Activated naive CD8-positive, alpha-beta T cell treated with anti-CD3 and anti-CD28 coated beads for 36 hours (primary cell): ENCODE measurements around the gene TBC1D32. TPM values are rescaled to one million over a fixed set of nuclear protein-coding genes. Genes with fewer than 3 reads are reported as not detected.
"Not testable (repeated sequence)": the region's sequence is repeated elsewhere in the genome, so short reads cannot be mapped to it uniquely, and the experiment has no call there.

Source experiments
- DNase-seq: peaks from one replicate; pipeline ENCODE4 v3.0.0; 2021
- H3K27ac Mint-ChIP-seq: one replicate; pipeline ENCODE4 v1.8.0; 2022; ENCODE audit warnings: mild to moderate bottlenecking, moderate library complexity, mixed read lengths
- H3K27me3 Mint-ChIP-seq: one replicate; pipeline ENCODE4 v1.8.0; 2022; ENCODE audit warnings: mild to moderate bottlenecking, mixed read lengths
- H3K36me3 Mint-ChIP-seq: one replicate; pipeline ENCODE4 v1.8.0; 2021; ENCODE audit warnings: mild to moderate bottlenecking, mixed read lengths
- H3K4me1 Mint-ChIP-seq: one replicate; pipeline ENCODE4 v1.8.0; 2021; ENCODE audit warnings: mixed read lengths
- H3K4me3 Mint-ChIP-seq: one replicate; pipeline ENCODE4 v1.8.0; 2022; ENCODE audit warnings: mild to moderate bottlenecking, moderate library complexity, mixed read lengths
- H3K9me3 Mint-ChIP-seq: one replicate; pipeline ENCODE4 v1.8.0; 2022; ENCODE audit warnings: mixed read lengths
- total RNA-seq, 2 experiments: library from RNA; stranded (reverse); gene quantifications; one replicate each; pipeline ENCODE4 v1.2.3, GENCODE V29; 2021

Gene TBC1D32
- total RNA-seq, 2 experiments from 2014 or later: 6.7 to 7.0 TPM

DNA sequence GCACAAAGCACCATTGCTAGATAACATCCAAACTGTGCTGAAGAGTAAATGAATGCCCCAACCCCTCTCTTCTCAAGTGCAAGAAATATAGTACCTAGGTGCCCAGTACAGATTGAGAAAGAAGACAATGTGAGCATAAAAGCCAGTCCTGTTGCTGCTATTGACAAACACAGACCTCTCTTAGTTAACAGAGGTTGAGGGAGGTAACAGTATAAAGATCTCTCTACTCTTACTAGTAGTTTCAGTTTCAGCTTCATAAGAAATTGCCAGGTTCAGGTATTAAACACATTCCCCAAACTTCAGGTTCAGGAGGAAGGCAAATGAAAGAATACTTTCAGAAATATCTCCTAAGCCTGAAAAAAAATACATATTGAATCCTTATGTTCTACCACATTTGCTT, 31.4 kb downstream of the TBC1D32 start:
- Mint-ChIP-seq H3K27ac (no peak overlapping the region), H3K36me3 (peaks cover 10% of the 10 kb centered on the region), H3K27me3 (no peaks in the 10 kb centered on the region), H3K9me3 (peaks cover 3% of the 10 kb centered on the region), H3K4me3 (no peak overlapping the region), H3K4me1 (peaks cover 4% of the 10 kb centered on the region)
- no peak for DNase-seq

- H3K27ac Mint-ChIP-seq, H3K4me3 Mint-ChIP-seq, H3K27me3 Mint-ChIP-seq, H3K9me3 Mint-ChIP-seq, DNase-seq, H3K4me1 Mint-ChIP-seq: not testable (repeated sequence)
- peaks cover 14% of the 10 kb centered on the region for H3K36me3 Mint-ChIP-seq
Observed at GRCh38 chr6:121301156-121301555, 33.1 kb downstream of the TBC1D32 start.

DNA sequence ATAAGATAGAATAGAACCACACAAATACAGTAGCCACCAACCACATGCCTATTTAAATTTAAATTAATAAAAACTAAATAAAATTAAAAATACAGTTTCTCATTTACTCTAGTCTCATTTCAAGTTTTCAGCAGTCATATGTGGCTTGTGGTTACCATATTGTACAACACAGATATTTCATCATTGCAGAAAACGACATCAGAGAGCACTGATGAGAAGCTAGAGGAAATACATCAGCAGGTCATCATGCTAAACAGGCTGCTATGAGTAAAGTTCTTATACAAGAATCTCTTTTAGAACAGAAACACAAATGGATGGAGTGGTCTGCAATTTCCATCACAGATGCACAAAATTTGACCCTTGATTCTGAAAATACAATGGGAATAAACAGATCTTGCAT, 36.6 kb downstream of the TBC1D32 start:
- Mint-ChIP-seq H3K27me3 (no peaks in the 10 kb centered on the region), H3K27ac (no peak overlapping the region), H3K36me3 (peaks cover 14% of the 10 kb centered on the region), H3K4me1 (peaks cover under 1% of the 10 kb centered on the region), H3K9me3 (peaks cover 3% of the 10 kb centered on the region), H3K4me3 (no peak overlapping the region)
- DNase-seq: no peak

- Mint-ChIP-seq H3K9me3 (peaks cover 3% of the 10 kb centered on the region), H3K36me3 (peaks cover 40% of the 10 kb centered on the region), H3K4me3 (no peak overlapping the region), H3K27me3 (no peaks in the 10 kb centered on the region), H3K27ac (no peak overlapping the region), H3K4me1 (no peaks in the 10 kb centered on the region)
- DNase-seq: no peak
Observed at GRCh38 chr6:121285041-121285440, 49.2 kb downstream of the TBC1D32 start.

DNA sequence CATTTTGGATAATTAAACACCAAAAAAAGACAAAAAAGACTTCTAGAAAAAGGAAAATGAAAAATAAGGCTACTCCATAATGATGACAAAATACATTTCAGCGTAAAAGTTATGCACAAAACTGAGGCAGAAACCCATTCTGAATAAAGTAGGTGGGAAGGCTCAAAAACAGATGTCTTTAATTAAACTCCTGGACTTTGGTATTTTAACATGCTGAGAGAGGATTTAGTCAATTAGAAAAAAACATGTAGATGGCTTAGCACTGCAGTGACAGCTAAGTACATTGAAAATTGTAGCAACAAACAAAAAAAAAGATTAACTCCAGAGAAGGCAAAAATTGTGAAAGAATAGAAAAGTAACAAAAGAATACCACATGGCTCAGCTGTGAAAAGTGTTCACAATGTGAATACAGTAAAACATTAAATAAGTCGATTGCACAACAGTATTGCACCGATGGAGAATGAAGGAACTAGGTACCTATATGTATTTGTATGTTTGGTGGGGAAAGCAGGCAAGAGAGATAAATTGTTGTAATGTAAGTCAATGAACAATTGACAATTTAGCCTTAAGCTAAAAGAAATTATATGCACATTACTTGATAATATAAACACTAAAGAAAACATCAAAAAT, 59.5 kb downstream of the TBC1D32 start:
- Mint-ChIP-seq H3K4me1 (no peaks in the 10 kb centered on the region), H3K9me3 (peaks cover 12% of the 10 kb centered on the region), H3K36me3 (peaks cover 44% of the 10 kb centered on the region), H3K4me3 (no peak overlapping the region), H3K27ac (no peak overlapping the region), H3K27me3 (no peaks in the 10 kb centered on the region)
- no peak for DNase-seq

GRCh38 chr6:121263742-121264141, 70.5 kb downstream of the TBC1D32 start:
- DNase-seq: no peak
- H3K36me3 Mint-ChIP-seq: peaks cover 84% of the 10 kb centered on the region
- no peak overlapping the region for H3K27ac Mint-ChIP-seq
- no peak overlapping the region for H3K4me3 Mint-ChIP-seq
- H3K9me3 Mint-ChIP-seq: peaks cover 35% of the 10 kb centered on the region
- H3K4me1 Mint-ChIP-seq: no peaks in the 10 kb centered on the region
- no peaks in the 10 kb centered on the region for H3K27me3 Mint-ChIP-seq

DNA sequence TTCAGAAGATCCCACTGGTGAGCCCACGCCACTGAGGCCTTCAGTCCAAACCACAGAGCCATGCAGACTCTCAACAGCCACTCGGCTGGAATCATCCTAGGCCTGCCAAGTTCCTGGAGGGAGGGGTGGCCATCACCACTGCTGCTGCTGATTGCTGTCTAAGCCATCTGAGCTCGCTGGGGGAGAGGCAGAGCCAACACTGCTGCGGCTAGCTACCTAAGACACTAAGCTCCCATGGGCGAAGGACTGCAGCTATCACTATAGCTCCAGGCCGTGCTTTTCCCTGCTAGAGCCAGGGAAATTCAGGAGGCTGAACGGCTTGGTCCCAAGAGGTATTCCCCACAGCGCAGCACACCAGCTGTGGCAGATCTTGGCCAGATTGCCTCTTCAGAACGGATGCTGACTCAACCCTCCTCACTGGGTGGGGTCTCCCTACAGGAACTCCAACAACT, 73.6 kb downstream of the TBC1D32 start:
- no peak overlapping the region for H3K27ac Mint-ChIP-seq

DNA sequence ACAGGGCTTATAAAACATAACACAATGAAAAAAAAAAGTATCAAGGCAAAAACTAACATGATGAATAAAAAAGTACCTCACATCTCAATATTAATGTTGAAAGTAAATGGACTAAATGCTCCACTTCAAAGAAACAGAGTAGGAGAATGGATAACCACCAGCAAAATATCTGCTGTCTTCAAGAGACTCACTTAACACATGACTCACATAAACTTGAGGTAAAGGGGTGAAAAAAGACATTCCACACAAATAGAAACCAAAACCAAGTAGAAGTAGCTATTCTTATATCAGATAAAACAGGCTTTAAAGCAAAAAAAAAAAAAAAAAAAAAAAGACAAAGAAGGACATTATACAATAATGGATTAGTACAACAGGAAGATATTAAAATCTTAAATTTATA, 86.9 kb downstream of the TBC1D32 start:
- no peak overlapping the region for H3K27ac Mint-ChIP-seq
- no peak overlapping the region for H3K4me3 Mint-ChIP-seq
- H3K4me1 Mint-ChIP-seq: peaks cover 12% of the 10 kb centered on the region
- DNase-seq: no peak
- H3K9me3 Mint-ChIP-seq: peaks cover 49% of the 10 kb centered on the region
- no peaks in the 10 kb centered on the region for H3K27me3 Mint-ChIP-seq
- peaks cover 70% of the 10 kb centered on the region for H3K36me3 Mint-ChIP-seq

More for the DNA sequence above, 73.6 kb downstream of the TBC1D32 start:
- no peak for DNase-seq
- no peak overlapping the region for H3K4me3 Mint-ChIP-seq
- no peaks in the 10 kb centered on the region for H3K4me1 Mint-ChIP-seq
- H3K36me3 Mint-ChIP-seq: peaks cover 66% of the 10 kb centered on the region
- no peaks in the 10 kb centered on the region for H3K27me3 Mint-ChIP-seq
- H3K9me3 Mint-ChIP-seq: peaks cover 26% of the 10 kb centered on the region

DNA sequence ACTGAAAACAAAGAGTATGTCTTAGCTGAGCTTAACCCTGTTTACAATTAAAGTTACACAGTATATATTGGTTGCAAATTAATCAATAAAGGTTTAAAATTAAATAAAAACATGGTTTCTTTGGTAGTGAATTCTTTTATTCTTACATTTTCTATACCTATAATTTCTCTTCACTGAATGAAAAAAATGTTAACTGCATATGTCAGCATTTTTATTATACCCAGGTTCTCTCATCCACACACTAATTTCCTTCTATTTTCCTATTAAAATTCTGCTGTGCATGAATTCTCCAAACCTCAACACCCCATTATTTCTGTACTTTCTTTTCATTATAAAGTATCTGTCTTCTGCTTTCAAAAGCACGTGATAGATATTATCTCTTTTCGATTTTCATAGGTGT, 91.9 kb downstream of the TBC1D32 start:
- no peak for DNase-seq
- H3K36me3 Mint-ChIP-seq: peaks cover 38% of the 10 kb centered on the region
- no peak overlapping the region for H3K4me3 Mint-ChIP-seq
- no peak overlapping the region for H3K27ac Mint-ChIP-seq
- H3K9me3 Mint-ChIP-seq: peaks cover 8% of the 10 kb centered on the region
- peaks cover 6% of the 10 kb centered on the region for H3K4me1 Mint-ChIP-seq
- no peaks in the 10 kb centered on the region for H3K27me3 Mint-ChIP-seq

GRCh38 chr6:121237859-121238258, 96.4 kb downstream of the TBC1D32 start:
- no peak overlapping the region for H3K27ac Mint-ChIP-seq
- H3K9me3 Mint-ChIP-seq: peaks cover 3% of the 10 kb centered on the region
- DNase-seq: no peak
- peaks cover 38% of the 10 kb centered on the region for H3K36me3 Mint-ChIP-seq
- H3K27me3 Mint-ChIP-seq: no peaks in the 10 kb centered on the region
- H3K4me1 Mint-ChIP-seq: no peaks in the 10 kb centered on the region
- H3K4me3 Mint-ChIP-seq: no peak overlapping the region

- Mint-ChIP-seq H3K4me1 (no peaks in the 10 kb centered on the region), H3K9me3 (peaks cover 3% of the 10 kb centered on the region), H3K27ac (no peak overlapping the region), H3K27me3 (no peaks in the 10 kb centered on the region), H3K36me3 (peaks cover 43% of the 10 kb centered on the region), H3K4me3 (no peak overlapping the region)
- no peak for DNase-seq
Observed at GRCh38 chr6:121236984-121237383, 97.3 kb downstream of the TBC1D32 start.

GRCh38 chr6:121235386-121235785, 98.9 kb downstream of the TBC1D32 start:
- H3K9me3 Mint-ChIP-seq: peaks cover 3% of the 10 kb centered on the region
- no peaks in the 10 kb centered on the region for H3K27me3 Mint-ChIP-seq
- no peak overlapping the region for H3K4me3 Mint-ChIP-seq
- peaks cover 51% of the 10 kb centered on the region for H3K36me3 Mint-ChIP-seq
- no peak overlapping the region for H3K27ac Mint-ChIP-seq
- H3K4me1 Mint-ChIP-seq: no peaks in the 10 kb centered on the region
- no peak for DNase-seq

DNA sequence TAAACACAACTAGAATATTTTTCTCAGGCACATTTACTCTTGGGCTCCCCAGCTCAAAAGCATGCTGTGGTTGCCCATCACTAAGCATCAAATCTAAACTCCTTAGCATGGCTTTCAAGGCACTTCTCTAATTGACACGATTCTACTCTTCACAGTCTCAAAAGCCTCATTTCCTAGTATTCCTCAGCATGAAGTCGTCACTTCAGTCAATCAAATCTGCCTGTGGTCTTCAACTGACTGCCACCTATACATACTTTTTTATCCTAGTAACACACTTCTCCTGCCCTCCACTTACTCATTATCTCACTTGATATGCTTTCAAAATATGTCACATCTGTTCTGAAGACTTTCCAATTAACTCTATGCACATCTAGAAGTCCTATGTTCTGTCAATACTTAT, 110.3 kb downstream of the TBC1D32 start:
- Mint-ChIP-seq H3K4me1 (no peaks in the 10 kb centered on the region), H3K27ac (peak overlapping the region; percentile 34), H3K36me3 (peaks cover 29% of the 10 kb centered on the region), H3K27me3 (no peaks in the 10 kb centered on the region), H3K4me3 (no peak overlapping the region), H3K9me3 (peaks cover 6% of the 10 kb centered on the region)
- no peak for DNase-seq

- Mint-ChIP-seq H3K9me3 (peaks cover 8% of the 10 kb centered on the region), H3K4me3 (no peak overlapping the region), H3K4me1 (no peaks in the 10 kb centered on the region), H3K36me3 (peaks cover 35% of the 10 kb centered on the region), H3K27ac (no peak overlapping the region), H3K27me3 (no peaks in the 10 kb centered on the region)
- no peak for DNase-seq
Observed at GRCh38 chr6:121223212-121223611, 111.1 kb downstream of the TBC1D32 start.

- no peak overlapping the region for H3K4me3 Mint-ChIP-seq
- no peak for DNase-seq
- H3K27me3 Mint-ChIP-seq: no peaks in the 10 kb centered on the region
- H3K4me1 Mint-ChIP-seq: no peaks in the 10 kb centered on the region
- H3K27ac Mint-ChIP-seq: no peak overlapping the region
- H3K36me3 Mint-ChIP-seq: peaks cover 41% of the 10 kb centered on the region
- peaks cover 9% of the 10 kb centered on the region for H3K9me3 Mint-ChIP-seq
Observed at GRCh38 chr6:121222656-121223055, 111.6 kb downstream of the TBC1D32 start.

DNA sequence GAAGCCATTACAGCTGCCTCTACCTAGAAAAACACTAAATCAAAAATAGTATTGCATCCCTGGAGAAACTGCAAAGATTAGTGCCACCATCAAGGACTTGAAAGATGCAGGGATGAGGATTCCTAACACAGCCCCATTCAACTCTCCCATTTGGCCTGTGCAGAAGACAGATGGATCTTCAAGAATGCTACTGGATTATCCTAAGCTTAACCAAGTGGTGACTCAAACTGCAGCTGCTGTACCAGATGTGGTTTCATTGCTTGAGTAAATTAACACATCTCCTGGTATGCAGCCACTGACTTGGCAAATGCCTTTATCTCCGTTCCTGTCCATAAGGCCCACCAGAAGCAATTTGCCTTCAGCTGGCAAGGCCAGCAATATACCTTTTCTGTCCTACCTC, 117.4 kb downstream of the TBC1D32 start:
- Mint-ChIP-seq H3K9me3 (peaks cover 27% of the 10 kb centered on the region), H3K27ac (no peak overlapping the region), H3K36me3 (peaks cover 88% of the 10 kb centered on the region), H3K4me1 (no peaks in the 10 kb centered on the region), H3K4me3 (no peak overlapping the region), H3K27me3 (no peaks in the 10 kb centered on the region)
- no peak for DNase-seq
